GM23248 (cell line): ENCODE data around the gene GRID2. TPM values are rescaled to one million over a fixed set of nuclear protein-coding genes. Genes with fewer than 3 reads are reported as not detected.

Experiments
- DNase-seq: peaks from one replicate; pipeline ENCODE4 v3.0.0-alpha.2; 2015
- H2AFZ ChIP-seq: fragments of 200-600 bp; sonication (generic); 2 replicates; pipeline ENCODE4 v1.6.1; 2016; ENCODE audit warnings: antibody characterized with exemption
- H3F3A ChIP-seq: fragments of 200-600 bp; sonication (generic); 2 replicates; pipeline ENCODE4 v1.6.1; 2016; ENCODE audit warnings: mild to moderate bottlenecking, antibody characterized with exemption, mixed run types; ENCODE audit not compliant: insufficient read depth
- H3K27ac ChIP-seq: fragments of 200-600 bp; sonication (generic); 2 replicates; pipeline ENCODE4 v1.5.1; 2016; ENCODE audit warnings: mild to moderate bottlenecking
- H3K27me3 ChIP-seq: fragments of 200-600 bp; sonication (generic); replicated peaks from 2 replicates; pipeline ENCODE4 v1.6.1; 2016; ENCODE audit warnings: mild to moderate bottlenecking; ENCODE audit not compliant: insufficient read depth
- H3K36me3 ChIP-seq: fragments of 200-600 bp; sonication (generic); 2 replicates; pipeline ENCODE4 v1.6.1; 2016; ENCODE audit warnings: low read depth, mild to moderate bottlenecking
- H3K4me1 ChIP-seq: fragments of 200-600 bp; sonication (generic); 2 replicates; pipeline ENCODE4 v1.6.1; 2016; ENCODE audit warnings: mild to moderate bottlenecking; ENCODE audit not compliant: insufficient read depth
- H3K4me2 ChIP-seq: fragments of 200-600 bp; sonication (generic); one replicate; pipeline ENCODE4 v1.6.1; 2016; ENCODE audit warnings: mild to moderate bottlenecking; ENCODE audit not compliant: unreplicated experiment
- H3K4me3 ChIP-seq: fragments of 200-600 bp; sonication (generic); 2 replicates; pipeline ENCODE4 v1.5.1; 2016; ENCODE audit warnings: mild to moderate bottlenecking
- H3K79me2 ChIP-seq: fragments of 200-600 bp; sonication (generic); 2 replicates; pipeline ENCODE4 v1.6.1; 2016; ENCODE audit warnings: mild to moderate bottlenecking; ENCODE audit not compliant: insufficient read depth
- H3K9ac ChIP-seq: fragments of 200-600 bp; sonication (generic); 2 replicates; pipeline ENCODE4 v1.6.1; 2016; ENCODE audit warnings: mild to moderate bottlenecking
- H3K9me2 ChIP-seq: fragments of 200-600 bp; sonication (generic); 2 replicates; pipeline ENCODE4 v1.6.1; 2016; ENCODE audit warnings: mixed run types, mild to moderate bottlenecking, moderate library complexity; ENCODE audit not compliant: insufficient read depth
- H3K9me3 ChIP-seq: fragments of 200-600 bp; sonication (generic); one replicate; pipeline ENCODE4 v1.6.1; 2017; ENCODE audit warnings: low read depth
- H4K20me1 ChIP-seq: fragments of 200-600 bp; sonication (generic); 2 replicates; pipeline ENCODE4 v1.6.0; 2016; ENCODE audit not compliant: insufficient read depth
- EZH2 ChIP-seq: fragments of 200-600 bp; sonication (generic); IDR thresholded peaks from 2 replicates; pipeline ENCODE4 v1.6.1; 2018; ENCODE audit warnings: antibody characterized with exemption, mild to moderate bottlenecking; ENCODE audit not compliant: insufficient read depth, poor library complexity, severe bottlenecking
- EZH2phosphoT487 ChIP-seq: fragments of 200-600 bp; sonication (generic); IDR thresholded peaks from 2 replicates; pipeline ENCODE4 v1.6.1; 2018; ENCODE audit warnings: antibody characterized with exemption, moderate library complexity, mild to moderate bottlenecking, low read depth; ENCODE audit not compliant: insufficient read depth
- WGBS, 2 experiments: methylation state at CpG; one replicate each; pipeline ENCODE4 v1.1.6; 2015 to 2017; ENCODE audit warnings: low lambda C conversion rate in 2 of 2, low coverage in 1 of 2; ENCODE audit errors: missing lambda C conversion rate in 2 of 2; 5-methylcytosine and 5-hydroxymethylcytosine counted together
- in situ Hi-C: fragments of 300-500 bp; cut with MboI; formaldehyde crosslinking; loops from 2 replicates; pipeline ENCODE4 v1.15.0; 2020
- polyA plus RNA-seq: library from polyadenylated mRNA; unstranded; fragments of >200 nt; fragmentation: Nextera tagmentation; extraction: Ambion mirVana; gene quantifications from 2 replicates; pipeline ENCODE4 v1.2.1, GENCODE V29; 2016
- total RNA-seq: library from RNA; depleted of rRNA; stranded (reverse); fragments of >200 nt; shearing (Covaris generic); gene quantifications from 2 replicates; pipeline ENCODE4 v1.2.3, GENCODE V29; 2014

Gene GRID2
- total and polyA plus RNA-seq, 2 experiments from 2014 or later, result not detected

DNA sequence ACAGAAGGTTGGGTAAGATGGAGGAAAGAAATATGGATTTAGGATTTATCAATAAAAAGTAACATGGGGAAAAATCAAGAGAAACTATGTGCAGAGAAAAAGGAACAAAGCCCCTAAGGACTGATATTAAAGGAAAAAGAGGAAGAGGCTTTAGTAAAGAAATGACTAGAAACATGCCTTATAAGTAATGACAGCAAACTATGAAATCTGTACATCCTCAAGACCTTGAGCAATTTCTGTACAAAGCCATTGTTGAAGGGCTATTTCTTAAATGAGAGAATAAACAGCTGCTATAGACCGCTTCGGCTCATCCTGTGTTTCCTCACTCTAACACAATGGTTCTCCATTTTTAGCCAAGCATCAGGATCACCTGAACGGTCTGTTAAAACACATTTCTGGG lies 1344.5 kb downstream of the GRID2 start:
- Histone ChIP-seq H2AFZ (no peak overlapping the region), H3K4me3 (no peak overlapping the region)
- in situ Hi-C loops, result no loop called here

GRCh38 chr4:93649828-93650227 lies 1346.1 kb downstream of the GRID2 start:
- H3F3A ChIP-seq, result no peaks in the 10 kb centered on the region
- H3K4me1 ChIP-seq, result no peaks in the 10 kb centered on the region
- DNase-seq, result no peak
- H3K9me2 ChIP-seq, result no peaks in the 10 kb centered on the region
- TF ChIP-seq EZH2 (no peak), EZH2phosphoT487 (no peak)
- H3K79me2 ChIP-seq, result no peaks in the 10 kb centered on the region
- no peaks in the 10 kb centered on the region for H3K27me3 ChIP-seq
- no peaks in the 10 kb centered on the region for H3K36me3 ChIP-seq
- no peak overlapping the region for H3K4me2 ChIP-seq
- no peaks in the 10 kb centered on the region for H3K9me3 ChIP-seq
- H3K4me3 ChIP-seq, result no peak overlapping the region
- H4K20me1 ChIP-seq, result no peaks in the 10 kb centered on the region
- in situ Hi-C loops, result no loop called here
- no peak overlapping the region for H3K9ac ChIP-seq
- no peak overlapping the region for H3K27ac ChIP-seq
- H2AFZ ChIP-seq, result no peak overlapping the region

More for the DNA sequence above, 1344.5 kb downstream of the GRID2 start:
- Histone ChIP-seq H3K4me1 (no peaks in the 10 kb centered on the region), H3K27me3 (no peaks in the 10 kb centered on the region), H3K9ac (no peak overlapping the region), H3K9me3 (no peaks in the 10 kb centered on the region), H4K20me1 (no peaks in the 10 kb centered on the region), H3K4me2 (no peak overlapping the region), H3K9me2 (no peaks in the 10 kb centered on the region), H3K36me3 (no peaks in the 10 kb centered on the region), H3K27ac (no peak overlapping the region), H3K79me2 (no peaks in the 10 kb centered on the region), H3F3A (no peaks in the 10 kb centered on the region)
- TF ChIP-seq EZH2phosphoT487 (no peak), EZH2 (no peak)
- WGBS, 2 experiments, result 1 to 2% methylated on average over 3 of the region's 3 CpGs
- DNase-seq, result no peak

DNA sequence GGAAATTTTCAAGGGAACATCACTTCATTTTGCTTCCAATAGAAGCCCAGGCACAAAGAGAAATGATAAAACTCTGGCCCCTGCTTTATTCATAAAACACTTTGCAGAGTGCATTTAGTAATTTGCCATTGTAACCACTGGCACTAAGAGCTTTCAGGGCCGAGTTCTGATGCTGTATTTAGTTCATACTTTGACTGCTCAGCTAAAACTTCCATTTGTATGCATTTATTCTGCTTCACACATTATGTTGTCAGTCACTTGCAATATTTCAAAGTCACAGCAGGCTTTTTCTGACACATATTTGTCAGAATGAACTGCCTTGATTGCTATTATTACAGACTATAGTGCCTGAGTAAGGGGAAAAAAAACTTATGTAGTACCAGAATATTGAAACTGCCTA lies 1350.4 kb downstream of the GRID2 start:
- Histone ChIP-seq H3K9me2 (no peaks in the 10 kb centered on the region), H3K27ac (no peak overlapping the region), H3K79me2 (no peaks in the 10 kb centered on the region), H3K36me3 (no peaks in the 10 kb centered on the region), H3K9me3 (no peaks in the 10 kb centered on the region), H4K20me1 (no peaks in the 10 kb centered on the region), H2AFZ (no peak overlapping the region), H3F3A (no peaks in the 10 kb centered on the region), H3K4me3 (no peak overlapping the region), H3K4me2 (no peak overlapping the region), H3K9ac (no peak overlapping the region), H3K27me3 (no peaks in the 10 kb centered on the region), H3K4me1 (no peaks in the 10 kb centered on the region)
- 0 to 9% methylated on average over 1 of the region's 1 CpG for WGBS, 2 experiments
- no peak for TF ChIP-seq EZH2phosphoT487
- no peak for TF ChIP-seq EZH2
- DNase-seq, result no peak
- in situ Hi-C loops, result no loop called here

DNA sequence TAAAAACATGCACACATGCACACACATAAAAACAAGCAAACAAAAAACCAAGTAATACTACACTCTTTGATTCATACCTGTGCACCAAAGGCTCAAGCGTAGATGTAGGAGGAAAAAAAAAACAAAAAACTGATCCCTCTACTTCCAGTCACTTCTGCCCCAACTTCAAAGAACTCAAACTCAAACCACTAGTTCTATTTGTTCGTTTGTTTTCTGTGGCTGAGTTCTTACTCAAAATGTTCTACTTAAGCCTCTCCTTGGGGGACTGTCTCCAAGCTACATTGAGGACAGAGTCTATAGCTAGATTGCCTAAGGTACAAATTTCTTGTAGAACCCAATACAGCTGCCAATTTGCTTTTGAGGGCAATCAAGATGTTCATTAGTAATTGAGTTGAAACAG lies 1353.8 kb downstream of the GRID2 start:
- H3K27ac ChIP-seq, result no peak overlapping the region
- in situ Hi-C loops, result no loop called here

GRCh38 chr4:93658443-93658842 lies 1354.7 kb downstream of the GRID2 start:
- TF ChIP-seq EZH2, result no peak
- no peak for TF ChIP-seq EZH2phosphoT487
- Histone ChIP-seq H2AFZ (no peak overlapping the region), H3K4me2 (no peak overlapping the region), H3K9me3 (no peaks in the 10 kb centered on the region), H3K27ac (no peak overlapping the region), H3K27me3 (no peaks in the 10 kb centered on the region), H3K9ac (no peak overlapping the region), H3K4me3 (no peak overlapping the region), H4K20me1 (no peaks in the 10 kb centered on the region), H3K9me2 (no peaks in the 10 kb centered on the region), H3K36me3 (no peaks in the 10 kb centered on the region), H3K4me1 (no peaks in the 10 kb centered on the region), H3F3A (no peaks in the 10 kb centered on the region), H3K79me2 (no peaks in the 10 kb centered on the region)
- no peak for DNase-seq
- WGBS, 2 experiments, result 45 to 47% methylated on average over 3 of the region's 3 CpGs
- in situ Hi-C loops, result no loop called here

More for the DNA sequence above, 1353.8 kb downstream of the GRID2 start:
- H3K27me3 ChIP-seq, result no peaks in the 10 kb centered on the region
- no peaks in the 10 kb centered on the region for H3K36me3 ChIP-seq
- no peak overlapping the region for H3K9ac ChIP-seq
- H3K4me2 ChIP-seq, result no peak overlapping the region
- no peaks in the 10 kb centered on the region for H3K9me3 ChIP-seq
- H3K4me1 ChIP-seq, result no peaks in the 10 kb centered on the region
- DNase-seq, result no peak
- H3K4me3 ChIP-seq, result no peak overlapping the region
- no peaks in the 10 kb centered on the region for H4K20me1 ChIP-seq
- H3K9me2 ChIP-seq, result no peaks in the 10 kb centered on the region
- TF ChIP-seq EZH2, result no peak
- no peak for TF ChIP-seq EZH2phosphoT487
- no peaks in the 10 kb centered on the region for H3F3A ChIP-seq
- no peak overlapping the region for H2AFZ ChIP-seq
- WGBS, 2 experiments, result 19 to 20% methylated on average over 2 of the region's 2 CpGs
- H3K79me2 ChIP-seq, result no peaks in the 10 kb centered on the region
